ENCODE results near the gene CNR2.

CNR2 gene

GRCh38 chr1:23878668-23879067 lies 34.5 kb downstream of the CNR2 start:
- H3K9me3 ChIP-seq (ENCODE audit: control insufficient read depth, insufficient read depth, low read depth, low read length) = no peaks in the 10 kb centered on the region
- CTCF ChIA-PET = interaction anchor here (1.2 kb wide), 1 partner anchor 339 kb away, joined by 3 read pairs; no protein-coding TSS in a partner anchor
- no peaks in the 10 kb centered on the region for H3K4me1 ChIP-seq (ENCODE audit: control insufficient read depth, insufficient read depth, low read length)
- TF ChIP-seq SETDB1 (IDR thresholded peaks at IDR 0.05; ENCODE audit: insufficient read length, low read length) (peak; percentile 87), ZNF214 (tag by site-specific recombination; IDR thresholded peaks at IDR 0.05; ENCODE audit: borderline replicate concordance) (no peak)
- no peak overlapping the region for H3K4me3 ChIP-seq (ENCODE audit: low read depth, low read length)
- POLR2A ChIA-PET = no interaction called here
- no peak overlapping the region for H3K27ac ChIP-seq (ENCODE audit: extremely low read depth, low read depth, low read length)
- no peaks in the 10 kb centered on the region for H3K36me3 ChIP-seq (ENCODE audit: control insufficient read depth in 2 of 2, insufficient read depth in 1 of 2, low read length in 2 of 2)

- H3K27ac ChIP-seq (ENCODE audit: extremely low read depth, low read depth, low read length) = no peak overlapping the region
- TF ChIP-seq ZNF146 (tag by site-specific recombination; IDR thresholded peaks at IDR 0.05) (no peak), ZNF560 (tag by site-specific recombination; IDR thresholded peaks at IDR 0.05; ENCODE audit: borderline replicate concordance) (no peak), ZNF350 (tag by site-specific recombination; IDR thresholded peaks at IDR 0.05) (no peak), ZNF449 (tag by site-specific recombination; IDR thresholded peaks at IDR 0.05) (no peak), ZNF366 (tag by site-specific recombination; conservative IDR thresholded peaks at IDR 0.05) (no peak), ZNF488 (tag by site-specific recombination; IDR thresholded peaks at IDR 0.05) (no peak), ZBTB21 (tag by site-specific recombination; IDR thresholded peaks at IDR 0.05) (no peak), PRDM6 (tag by site-specific recombination; IDR thresholded peaks at IDR 0.05) (no peak), ZNF114 (tag by site-specific recombination; IDR thresholded peaks at IDR 0.05) (no peak), ZNF48 (tag by site-specific recombination; IDR thresholded peaks at IDR 0.05) (no peak), GLI4 (tag by site-specific recombination; IDR thresholded peaks at IDR 0.05) (no peak), YY1 (tag by site-specific recombination; IDR thresholded peaks at IDR 0.05) (no peak), GLIS2 (tag by site-specific recombination; IDR thresholded peaks at IDR 0.05) (no peak)
- no peaks in the 10 kb centered on the region for H3K4me1 ChIP-seq (ENCODE audit: control insufficient read depth, insufficient read depth, low read length)
- H3K36me3 ChIP-seq (ENCODE audit: control insufficient read depth in 2 of 2, insufficient read depth in 1 of 2, low read length in 2 of 2) = no peaks in the 10 kb centered on the region
- H3K9me3 ChIP-seq (ENCODE audit: control insufficient read depth, insufficient read depth, low read depth, low read length) = no peaks in the 10 kb centered on the region
- ChIA-PET CTCF (interaction anchor here (0.6 to 0.7 kb wide), 3 partner anchors 61 to 516 kb away, joined by 3 read pairs; no protein-coding TSS in a partner anchor), POLR2A (no interaction called here)
- H3K4me3 ChIP-seq (ENCODE audit: low read depth, low read length) = no peak overlapping the region
Observed at GRCh38 chr1:23875382-23875781, 37.8 kb downstream of the CNR2 start.

GRCh38 chr1:23872421-23872820 lies 40.7 kb downstream of the CNR2 start:
- ChIA-PET CTCF (interaction anchor here (1.1 kb wide), 1 partner anchor 156 kb away, joined by 5 read pairs; no protein-coding TSS in a partner anchor), POLR2A (no interaction called here)
- no peaks in the 10 kb centered on the region for H3K36me3 ChIP-seq (ENCODE audit: control insufficient read depth in 2 of 2, insufficient read depth in 1 of 2, low read length in 2 of 2)
- no peak overlapping the region for H3K27ac ChIP-seq (ENCODE audit: extremely low read depth, low read depth, low read length)
- TF ChIP-seq ZNF138 (tag by site-specific recombination; IDR thresholded peaks at IDR 0.05; ENCODE audit: borderline replicate concordance) (no peak), ZNF664 (tag by site-specific recombination; IDR thresholded peaks at IDR 0.05) (0 out of 2 replicates have a peak, but pooled peaks have one; percentile 15)
- H3K4me3 ChIP-seq (ENCODE audit: low read depth, low read length) = no peak overlapping the region
- H3K4me1 ChIP-seq (ENCODE audit: control insufficient read depth, insufficient read depth, low read length) = 0 out of 2 replicates have a peak, but pooled peaks cover under 1% of the 10 kb centered on the region
- no peaks in the 10 kb centered on the region for H3K9me3 ChIP-seq (ENCODE audit: control insufficient read depth, insufficient read depth, low read depth, low read length)

Data from HEK293 (cell line).